HepG2 (cell line): ENCODE measurements around the gene PARD3.

Experiments used
- MTF1 ChIP-seq: sonication (generic); formaldehyde crosslinking; IDR thresholded peaks from 2 replicates; pipeline ENCODE4 v1.5.0; 2020; ENCODE audit warnings: missing genetic modification reagents
- NCOA1 ChIP-seq: sonication (generic); formaldehyde crosslinking; IDR thresholded peaks from 2 replicates; pipeline ENCODE4 v1.9.0; 2021; ENCODE audit warnings: missing genetic modification reagents
- SMAD3 ChIP-seq: sonication (generic); formaldehyde crosslinking; IDR thresholded peaks from 2 replicates; pipeline ENCODE4 v1.4.0; 2020; ENCODE audit warnings: missing genetic modification reagents
- ZBTB40 ChIP-seq, 2 experiments: fragments of 450-650 bp in 1 of 2; sonication (generic) in 1 of 2; formaldehyde crosslinking in 1 of 2; IDR thresholded peaks; 2 replicates each; pipeline versions ENCODE4 v1.6.1 to v1.8.0; 2016 to 2022; ENCODE audit warnings: antibody characterized with exemption in 1 of 2, mild to moderate bottlenecking in 1 of 2, missing genetic modification reagents in 1 of 2
- ZNF674 ChIP-seq: sonication (generic); formaldehyde crosslinking; IDR thresholded peaks from 2 replicates; pipeline ENCODE4 v1.5.0; 2020; ENCODE audit warnings: low read depth, mild to moderate bottlenecking, missing genetic modification reagents

GRCh38 chr10:34547695-34548094, 267.4 kb downstream of the PARD3 start:
- TF ChIP-seq SMAD3 (CRISPR knock-in tag) (no peak), NCOA1 (CRISPR knock-in tag) (no peak), ZBTB40 (IDR thresholded peaks at IDR 0.05) (no peak), ZBTB40 (CRISPR knock-in tag; IDR thresholded peaks at IDR 0.05) (no peak), MTF1 (CRISPR knock-in tag) (no peak), ZNF674 (no peak)
